GM12878 (cell line): Measurements from ENCODE around the gene GCK. TPM values are rescaled to one million over a fixed set of nuclear protein-coding genes. Genes with fewer than 3 reads are reported as not detected.
A peak's percentile ranks its signal among the peaks of the same experiment; 100 is the strongest.

Source experiments
- ATAC-seq: fragments of 200-7000 bp; cut with Tn5 transposase; 3 replicates; pipeline ENCODE4 v1.9.1; 2020; ENCODE audit warnings: mild to moderate bottlenecking, moderate library complexity
- BruUV-seq: library from RNA; stranded (reverse); fragments of 400-500 nt; replicated peaks from 2 replicates; lab custom pipeline; 2021; lab: Mats Ljungman, UMichigan
- CTCF ChIA-PET: fragments of 300-600 bp; sonication (Branson Sonifier 250); formaldehyde crosslinking; extraction: SDS; loops from one replicate; lab custom pipeline; 2021; ENCODE audit warnings: inconsistent platforms; lab: Yijun Ruan, JAX
- POLR2A ChIA-PET: fragments of 350-600 bp; formaldehyde crosslinking; extraction: SDS; loops from one replicate; lab custom pipeline; 2021; ENCODE audit warnings: inconsistent platforms; lab: Charles Lee
- RAD21 ChIA-PET: fragments of 300-600 bp; sonication (Branson Sonifier 250); formaldehyde crosslinking; loops from one replicate; lab custom pipeline; 2023; ENCODE audit warnings: antibody characterized with exemption; ENCODE audit not compliant: unreplicated experiment; lab: Charles Lee
- SMC1A ChIA-PET: fragments of 300-600 bp; sonication (Branson Sonifier 250); formaldehyde crosslinking; loops from one replicate; lab custom pipeline; 2023; ENCODE audit not compliant: unreplicated experiment, uncharacterized antibody; lab: Charles Lee
- DNase-seq: peaks from one replicate; pipeline ENCODE4 v3.0.0-alpha.2; 2011; ENCODE audit warnings: low read depth, low spot score
- FAIRE-seq: peaks from 3 replicates; lab custom pipeline; 2011; peaks lifted over from hg19 to GRCh38; lab: Jason Lieb, UNC
- H2AFZ ChIP-seq: 2 replicates; pipeline ENCODE4 v1.6.0; 2011; ENCODE audit warnings: low read depth, low read length, control low read depth; ENCODE audit not compliant: control insufficient read depth
- H3K27ac ChIP-seq: 2 replicates; pipeline ENCODE4 v1.5.1; 2011; ENCODE audit warnings: control low read depth; ENCODE audit not compliant: control insufficient read depth, insufficient read depth
- H3K27me3 ChIP-seq, 2 experiments: replicated peaks in 1 of 2; 2 replicates each; pipeline versions ENCODE4 v1.6.0 to v1.6.1; 2011; ENCODE audit warnings: low read length in 1 of 2; ENCODE audit not compliant: control insufficient read depth in 2 of 2, insufficient read depth in 2 of 2
- H3K36me3 ChIP-seq, 2 experiments: 2 replicates each; pipeline ENCODE4 v1.5.1; 2011; ENCODE audit warnings: low read length in 1 of 2; ENCODE audit not compliant: control insufficient read depth in 2 of 2, insufficient read depth in 2 of 2
- H3K4me1 ChIP-seq: 2 replicates; pipeline ENCODE4 v1.6.1; 2011; ENCODE audit warnings: mild to moderate bottlenecking, low read length, moderate library complexity, mixed read lengths; ENCODE audit not compliant: control insufficient read depth, insufficient read depth
- H3K4me2 ChIP-seq: 2 replicates; pipeline ENCODE4 v1.6.0; 2011; ENCODE audit warnings: control low read depth; ENCODE audit not compliant: control insufficient read depth, insufficient read depth
- H3K4me3 ChIP-seq: fragments of 200-600 bp; sonication (generic); 2 replicates; pipeline ENCODE4 v1.5.1; 2016
- H3K79me2 ChIP-seq: 2 replicates; pipeline ENCODE4 v1.6.0; 2011; ENCODE audit warnings: low read length; ENCODE audit not compliant: control insufficient read depth, insufficient read depth
- H3K9ac ChIP-seq: 2 replicates; pipeline ENCODE4 v1.8.0; 2011; ENCODE audit warnings: low read length, control low read depth, mixed read lengths; ENCODE audit not compliant: control insufficient read depth, insufficient read depth
- H3K9me3 ChIP-seq: replicated peaks from 3 replicates; pipeline ENCODE4 v1.5.1; 2011; ENCODE audit warnings: mild to moderate bottlenecking, low read length; ENCODE audit not compliant: control insufficient read depth, insufficient read depth
- H4K20me1 ChIP-seq: 2 replicates; pipeline ENCODE4 v1.6.0; 2011; ENCODE audit not compliant: control insufficient read depth, insufficient read depth
- CHD1 ChIP-seq: IDR thresholded peaks from 2 replicates; pipeline ENCODE4 v1.6.1; 2012; ENCODE audit warnings: low read depth, low read length, improper control_type of control experiment
- CHD4 ChIP-seq: fragments of 200-600 bp; sonication (generic); IDR thresholded peaks from 2 replicates; pipeline ENCODE4 v1.6.1; 2016; ENCODE audit warnings: mild to moderate bottlenecking
- E2F8 ChIP-seq: fragments of 450-650 bp; IDR thresholded peaks from 2 replicates; pipeline ENCODE4 v1.6.1; 2018; ENCODE audit warnings: mild to moderate bottlenecking, low read depth, moderate library complexity; ENCODE audit not compliant: partially characterized antibody
- GABPA ChIP-seq: IDR thresholded peaks from 2 replicates; pipeline ENCODE4 v1.6.1; 2014; ENCODE audit warnings: antibody characterized with exemption, low read depth, mild to moderate bottlenecking, inconsistent platforms
- HCFC1 ChIP-seq: fragments of 150-350 bp; IDR thresholded peaks from 2 replicates; pipeline ENCODE4 v1.6.1; 2014; ENCODE audit warnings: low read length
- IRF4 ChIP-seq: IDR thresholded peaks from 2 replicates; pipeline ENCODE4 v1.6.1; 2011; ENCODE audit warnings: low read depth, low read length
- KDM1A ChIP-seq: fragments of 200-600 bp; sonication (generic); IDR thresholded peaks from 2 replicates; pipeline ENCODE4 v1.6.1; 2016; ENCODE audit warnings: borderline replicate concordance
- MEF2A ChIP-seq: IDR thresholded peaks from 2 replicates; pipeline ENCODE4 v1.6.1; 2011; ENCODE audit warnings: low read depth, mild to moderate bottlenecking, low read length, moderate library complexity; ENCODE audit not compliant: insufficient read depth
- NR2C2 ChIP-seq: IDR thresholded peaks from 2 replicates; pipeline ENCODE4 v1.6.1; 2011; ENCODE audit warnings: borderline replicate concordance, low read depth; ENCODE audit not compliant: control insufficient read depth, insufficient read length
- RCOR1 ChIP-seq: conservative IDR thresholded peaks from 2 replicates; pipeline ENCODE4 v1.6.1; 2012; ENCODE audit warnings: low read depth, low read length, improper control_type of control experiment
- SREBF1 ChIP-seq: IDR thresholded peaks from 2 replicates; pipeline ENCODE4 v1.6.1; 2012; ENCODE audit warnings: mild to moderate bottlenecking, low read length
- TBL1XR1 ChIP-seq: IDR thresholded peaks from 2 replicates; pipeline ENCODE4 v1.6.1; 2012; ENCODE audit warnings: low read depth, low read length, improper control_type of control experiment
- TCF7 ChIP-seq: IDR thresholded peaks from 2 replicates; pipeline ENCODE4 v1.6.1; 2014; ENCODE audit warnings: antibody characterized with exemption, borderline replicate concordance
- USF1 ChIP-seq: IDR thresholded peaks from 2 replicates; pipeline ENCODE4 v1.6.1; 2011; ENCODE audit warnings: borderline replicate concordance, low read depth, mild to moderate bottlenecking, moderate library complexity, mixed read lengths, low read length; ENCODE audit not compliant: insufficient read depth; ENCODE audit errors: extremely low read length
- ZNF217 ChIP-seq: fragments of 450-650 bp; IDR thresholded peaks from 2 replicates; pipeline ENCODE4 v1.6.1; 2017; ENCODE audit warnings: antibody characterized with exemption, mild to moderate bottlenecking
- ZNF622 ChIP-seq: fragments of 450-650 bp; IDR thresholded peaks from 2 replicates; pipeline ENCODE4 v1.6.1; 2017; ENCODE audit warnings: mild to moderate bottlenecking, inconsistent platforms
- whole genome bisulfite sequencing: methylation state at CpG from one replicate; pipeline ENCODE4 v1.1.6; 2016; ENCODE audit warnings: low lambda C conversion rate; ENCODE audit not compliant: insufficient replicate concordance, insufficient coverage; ENCODE audit errors: missing lambda C conversion rate; 5-methylcytosine and 5-hydroxymethylcytosine counted together
- in situ Hi-C: fragments of 300-500 bp; cut with MboI; formaldehyde crosslinking; loops from 9 replicates; pipeline ENCODE4 v1.14.3; 2018; ENCODE audit warnings: mixed read lengths
- intact Hi-C: fragments of 100-400 bp; cut with micrococcal nuclease; formaldehyde crosslinking; loops from one replicate; pipeline ENCODE4 v1.14.2; 2022; ENCODE audit not compliant: unreplicated experiment
- polyA plus RNA-seq, 11 experiments: library from polyadenylated mRNA; depleted of rRNA in 4 of 11; unstranded in 6 of 11; stranded (reverse) in 5 of 11; fragments of >200 nt; fragmentation: Nextera tagmentation in 4 of 11; fragmentation: Illumina TruSeq in 1 of 11; extraction: Ambion mirVana in 4 of 11; extraction: Trizol in 1 of 11; gene quantifications; 1 replicate in 1 of 11; 2 replicates in 10 of 11; pipeline versions ENCODE4 v1.2.1 to v1.2.3, GENCODE V29; 2011 to 2016; ENCODE audit warnings: inconsistent platforms in 2 of 11, missing spikeins in 2 of 11, low read depth in 1 of 11
- total RNA-seq, 4 experiments: library from RNA; depleted of rRNA in 3 of 4; stranded (reverse); fragments of >200 nt in 3 of 4; fragmentation: Illumina TruSeq in 1 of 4; extraction: Trizol in 1 of 4; gene quantifications; 2 replicates each; pipeline versions ENCODE4 v1.2.1 to v1.2.3, GENCODE V29; 2013 to 2021
- TF ChIP-seq, protein P1 (sequence below): IDR thresholded peaks from 2 replicates; pipeline ENCODE4 v1.6.1; 2011; ENCODE audit warnings: low read depth, mild to moderate bottlenecking, low read length, moderate library complexity, borderline replicate concordance; ENCODE audit errors: extremely low read depth

GCK gene
- total and polyA plus RNA-seq, 10 of the 15 experiments (the other 5 are each of a cell fraction or from before 2014, with no cell fraction given), result 0.06 to 0.16 TPM; not detected in 8

GRCh38 chr7:44206008-44206407 lies 16.8 kb upstream of the GCK start (continued):
- TF ChIP-seq USF1 (no peak), ZNF622 (no peak), KDM1A (no peak), NR2C2 (no peak), GABPA (no peak), TBL1XR1 (no peak), HCFC1 (no peak), SREBF1 (no peak), CHD1 (no peak), MEF2A (no peak)
- TF ChIP-seq, protein P1, sequence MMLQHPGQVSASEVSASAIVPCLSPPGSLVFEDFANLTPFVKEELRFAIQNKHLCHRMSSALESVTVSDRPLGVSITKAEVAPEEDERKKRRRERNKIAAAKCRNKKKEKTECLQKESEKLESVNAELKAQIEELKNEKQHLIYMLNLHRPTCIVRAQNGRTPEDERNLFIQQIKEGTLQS, result no peak

DNA sequence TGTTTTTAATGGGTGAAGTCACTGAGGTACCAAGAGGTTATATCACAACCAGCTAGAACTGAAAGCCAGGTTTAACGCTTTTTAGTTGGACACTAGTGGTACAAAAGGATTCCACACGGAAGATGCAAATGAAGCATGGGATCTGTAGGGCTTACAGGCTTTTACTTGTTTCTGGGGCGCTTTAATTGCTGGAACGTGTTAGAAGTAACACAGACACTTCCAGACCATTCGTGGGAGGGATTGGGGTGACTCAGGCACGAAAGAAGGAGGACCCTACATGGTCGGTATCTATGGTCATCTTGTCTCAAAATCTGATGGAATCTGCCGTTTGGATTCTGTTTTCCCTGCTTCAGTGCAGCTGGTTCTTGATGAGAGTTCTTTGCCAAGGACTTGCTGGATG lies 12.6 kb upstream of the GCK start:
- H4K20me1 ChIP-seq, result no peaks in the 10 kb centered on the region

More for the DNA sequence above, 12.6 kb upstream of the GCK start:
- ATAC-seq (no peak), FAIRE-seq (peak; percentile 18), DNase-seq (no peak)
- BruUV-seq, result no TSS peak
- H3K36me3 ChIP-seq, result peaks cover 8 to 15% of the 10 kb centered on the region in 2 experiments
- ChIA-PET SMC1A (no interaction called here), CTCF (interaction anchor here (1.1 to 1.6 kb wide), 6 partner anchors 13 to 289 kb away, joined by 3 to 5 read pairs (median 4); no protein-coding TSS in a partner anchor), POLR2A (interaction anchor here (1.2 to 2.6 kb wide), 2 partner anchors 79 to 157 kb away, joined by 3 to 9 read pairs; partner anchors contain the start of gene DBNL), RAD21 (interaction anchor here (1.7 to 1.8 kb wide), 2 partner anchors 121 to 182 kb away, joined by 6 to 8 read pairs; no protein-coding TSS in a partner anchor)
- H3K9ac ChIP-seq, result peak overlapping the region; percentile 60
- in situ Hi-C loops, result no loop called here
- H2AFZ ChIP-seq, result no peak overlapping the region
- intact Hi-C loops, result no loop called here
- no peak for TF ChIP-seq KDM1A
- no peak for TF ChIP-seq TCF7
- no peak for TF ChIP-seq RCOR1
- no peak for TF ChIP-seq ZNF217
- TF ChIP-seq IRF4, result no peak
- no peak for TF ChIP-seq E2F8
- no peak for TF ChIP-seq MEF2A
- TF ChIP-seq CHD4, result no peak
- no peaks in the 10 kb centered on the region; the same call in 1 of the 2 replicates for H3K4me1 ChIP-seq
- H3K4me3 ChIP-seq, result peak overlapping the region; percentile 94
- H3K27ac ChIP-seq, result no peak overlapping the region
- H3K4me2 ChIP-seq, result peak overlapping the region; percentile 88
- H3K79me2 ChIP-seq, result peaks cover 28% of the 10 kb centered on the region
- no peaks in the 10 kb centered on the region for H3K9me3 ChIP-seq
- no peaks in the 10 kb centered on the region for H3K27me3 ChIP-seq
- WGBS, result 21% methylated on average over 8 of the region's 8 CpGs
